C4-2B (cell line): ENCODE results near the gene DHX34.

ENCODE experiments used
- ZFX ChIP-seq: fragments of 450-650 bp; IDR thresholded peaks from 2 replicates; pipeline ENCODE4 v1.6.1; 2017
- TF ChIP-seq, protein P1 (sequence below): fragments of 450-650 bp; conservative IDR thresholded peaks from 2 replicates; pipeline ENCODE4 v1.5.1; 2017; ENCODE audit warnings: mild to moderate bottlenecking

DNA sequence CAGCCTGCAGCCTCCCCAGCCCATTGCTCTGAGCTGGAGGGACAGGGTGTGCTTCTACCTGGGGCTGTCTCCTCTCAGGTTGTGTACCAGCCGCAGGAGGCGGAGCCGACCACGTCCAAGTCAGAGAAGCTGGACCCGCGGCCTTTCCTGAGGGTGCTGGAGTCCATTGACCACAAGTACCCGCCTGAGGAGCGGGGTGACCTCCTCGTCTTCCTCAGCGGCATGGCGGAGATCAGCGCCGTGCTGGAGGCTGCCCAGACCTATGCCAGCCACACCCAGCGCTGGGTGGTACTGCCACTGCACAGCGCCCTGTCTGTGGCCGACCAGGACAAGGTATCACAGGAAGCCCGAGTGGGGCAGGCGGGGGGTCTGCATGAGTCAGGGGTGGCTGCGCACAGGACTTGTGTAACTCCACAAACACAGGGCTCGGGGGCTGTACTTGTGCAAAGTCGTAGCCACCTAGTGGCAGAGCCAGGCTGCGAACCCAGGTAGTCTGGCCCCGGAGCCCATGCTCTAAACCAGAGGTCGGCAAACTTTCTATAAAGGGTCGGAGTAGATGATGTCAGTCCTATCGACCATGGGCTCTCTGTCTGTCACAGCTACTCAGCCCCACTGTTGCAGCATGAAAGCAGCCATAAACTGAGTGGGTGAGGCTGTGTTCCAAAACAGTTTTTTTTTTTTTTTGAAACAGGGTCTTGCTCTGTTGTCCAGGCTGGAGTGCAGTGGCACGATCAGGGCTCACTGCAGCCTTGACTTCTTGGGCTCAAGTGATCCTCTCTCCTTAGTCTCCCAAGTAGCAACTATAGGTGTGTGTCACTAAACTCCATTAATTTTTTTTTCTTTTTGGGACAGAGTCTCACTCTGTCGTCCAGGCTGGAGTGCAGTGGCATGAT lies 8.9 kb downstream of the DHX34 start:
- TF ChIP-seq, protein P1, sequence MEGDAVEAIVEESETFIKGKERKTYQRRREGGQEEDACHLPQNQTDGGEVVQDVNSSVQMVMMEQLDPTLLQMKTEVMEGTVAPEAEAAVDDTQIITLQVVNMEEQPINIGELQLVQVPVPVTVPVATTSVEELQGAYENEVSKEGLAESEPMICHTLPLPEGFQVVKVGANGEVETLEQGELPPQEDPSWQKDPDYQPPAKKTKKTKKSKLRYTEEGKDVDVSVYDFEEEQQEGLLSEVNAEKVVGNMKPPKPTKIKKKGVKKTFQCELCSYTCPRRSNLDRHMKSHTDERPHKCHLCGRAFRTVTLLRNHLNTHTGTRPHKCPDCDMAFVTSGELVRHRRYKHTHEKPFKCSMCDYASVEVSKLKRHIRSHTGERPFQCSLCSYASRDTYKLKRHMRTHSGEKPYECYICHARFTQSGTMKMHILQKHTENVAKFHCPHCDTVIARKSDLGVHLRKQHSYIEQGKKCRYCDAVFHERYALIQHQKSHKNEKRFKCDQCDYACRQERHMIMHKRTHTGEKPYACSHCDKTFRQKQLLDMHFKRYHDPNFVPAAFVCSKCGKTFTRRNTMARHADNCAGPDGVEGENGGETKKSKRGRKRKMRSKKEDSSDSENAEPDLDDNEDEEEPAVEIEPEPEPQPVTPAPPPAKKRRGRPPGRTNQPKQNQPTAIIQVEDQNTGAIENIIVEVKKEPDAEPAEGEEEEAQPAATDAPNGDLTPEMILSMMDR = no peak; the same call in 1 of the 2 replicates
- no peak for TF ChIP-seq ZFX
